Loucy (cell line): Measurements from ENCODE around the gene NUTF2.

Source experiments
- CTCF ChIP-seq: fragments of 200-600 bp; sonication (generic); conservative IDR thresholded peaks from 2 replicates; pipeline ENCODE4 v1.5.1; 2014; ENCODE audit warnings: mild to moderate bottlenecking, antibody characterized with exemption, low read length
- EZH2phosphoT487 ChIP-seq: fragments of 200-600 bp; IDR thresholded peaks from 2 replicates; pipeline ENCODE4 v1.6.1; 2018; ENCODE audit warnings: antibody characterized with exemption, mild to moderate bottlenecking, moderate library complexity, borderline replicate concordance

GRCh38 chr16:67897231-67897630 is 50.5 kb downstream of the NUTF2 start:
- no peak for TF ChIP-seq CTCF
- TF ChIP-seq EZH2phosphoT487: no peak
